ENCODE results near the gene FOXF1. TPM values are rescaled to one million over a fixed set of nuclear protein-coding genes. Genes with fewer than 3 reads are reported as not detected.

FOXF1 gene
- total and polyA plus RNA-seq, 9 donors = 0.22 to 1.5 (median 0.45) TPM

GRCh38 chr16:86464044-86464443 lies 46.3 kb upstream of the FOXF1 start:
- Histone ChIP-seq H3K27ac (no peak overlapping the region), H3K27me3 (no peaks in the 10 kb centered on the region), H3K9me3 (peaks cover 0 to 8% of the 10 kb centered on the region in 2 donors), H3K36me3 (no peaks in the 10 kb centered on the region), H3K4me1 (ENCODE audit: insufficient read depth) (no peaks in the 10 kb centered on the region), H3K4me3 (no peak overlapping the region)
- WGBS, 3 donors = 95 to 98% (median 96%) methylated on average over 2 of the region's 2 CpGs
- DNase-seq = no peak
- TF ChIP-seq POLR2A (IDR thresholded peaks at IDR 0.05) (no peak), EP300 (IDR thresholded peaks at IDR 0.05) (no peak)
- intact Hi-C loops (cut with DNase I) = no loop called here

DNA sequence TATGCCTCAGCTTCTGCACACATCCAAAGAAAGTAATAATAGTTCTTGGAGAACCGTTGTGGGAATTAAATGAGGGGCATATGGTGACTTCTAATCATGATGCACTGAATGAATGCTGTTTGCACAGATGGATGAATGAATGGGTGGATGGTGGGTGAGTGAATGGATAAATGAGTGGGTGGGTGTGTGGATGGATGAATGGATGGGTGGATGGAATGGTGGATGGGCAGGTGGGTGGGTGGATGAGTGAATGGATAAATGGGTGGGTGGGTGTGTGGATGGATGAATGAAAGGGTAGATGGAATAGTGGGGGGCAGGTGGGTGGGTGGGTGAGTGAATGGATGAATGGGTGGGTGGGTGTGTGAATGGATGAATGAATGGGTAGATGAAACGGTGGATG lies 44.9 kb upstream of the FOXF1 start:
- TF ChIP-seq EP300 (IDR thresholded peaks at IDR 0.05) (no peak), POLR2A (IDR thresholded peaks at IDR 0.05) (no peak), CTCF (IDR thresholded peaks at IDR 0.05) (no peak)
- peaks cover 0 to 4% of the 10 kb centered on the region in 2 donors for H3K9me3 ChIP-seq
- H3K4me1 ChIP-seq (ENCODE audit: insufficient read depth) = no peaks in the 10 kb centered on the region
- DNase-seq = no peak
- 75 to 87% (median 83%) methylated on average over 2 of the region's 2 CpGs for whole genome bisulfite sequencing, 3 donors
- H3K27ac ChIP-seq = no peak overlapping the region
- intact Hi-C loops (cut with DNase I) = no loop called here
- no peaks in the 10 kb centered on the region for H3K36me3 ChIP-seq
- H3K4me3 ChIP-seq = no peak overlapping the region
- H3K27me3 ChIP-seq = no peaks in the 10 kb centered on the region

DNA sequence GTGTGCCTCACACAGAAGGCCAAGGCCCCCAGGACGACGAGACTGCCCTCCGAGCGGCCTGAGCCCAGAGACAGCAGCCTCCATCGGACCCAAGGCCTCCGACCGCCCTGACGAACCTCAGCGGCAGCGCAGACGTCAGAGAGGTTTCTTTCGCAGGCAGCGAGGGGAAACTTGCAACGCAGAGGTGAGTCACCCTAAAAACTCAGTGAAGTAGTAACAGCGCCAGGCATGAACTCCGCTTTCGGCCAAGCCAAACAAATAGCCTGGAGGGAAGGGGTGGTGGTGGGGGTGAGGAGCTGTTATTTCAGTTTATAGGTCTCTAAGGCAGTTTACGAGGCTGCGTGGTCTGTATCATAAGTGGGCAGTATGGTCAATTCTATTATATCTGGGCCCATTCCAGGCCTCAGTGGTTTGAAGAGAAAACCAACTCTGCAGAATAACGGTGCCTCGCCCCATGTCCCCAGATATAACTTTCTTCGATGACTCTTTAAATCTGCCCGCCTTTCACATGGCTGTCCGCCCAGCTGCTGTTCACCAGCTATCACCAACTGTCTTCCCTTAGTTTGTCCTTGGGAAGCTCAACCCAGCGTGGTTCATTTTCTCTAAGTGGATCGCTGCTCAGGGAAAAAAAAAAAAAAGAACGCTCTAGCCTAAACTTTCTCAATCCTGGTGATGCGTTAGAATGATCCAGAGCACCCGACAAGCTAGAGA lies 43.5 kb upstream of the FOXF1 start:
- H3K9me3 ChIP-seq = no peaks in the 10 kb centered on the region
- H3K36me3 ChIP-seq = no peaks in the 10 kb centered on the region
- no peak overlapping the region for H3K4me3 ChIP-seq
- intact Hi-C loops (cut with DNase I) = no loop called here
- H3K27ac ChIP-seq = no peak overlapping the region
- DNase-seq = no peak
- H3K27me3 ChIP-seq = no peaks in the 10 kb centered on the region
- WGBS, 3 donors = 67 to 78% (median 69%) methylated on average over 29 of the region's 29 CpGs
- TF ChIP-seq POLR2A (IDR thresholded peaks at IDR 0.05) = no peak
- H3K4me1 ChIP-seq (ENCODE audit: insufficient read depth) = no peaks in the 10 kb centered on the region

DNA sequence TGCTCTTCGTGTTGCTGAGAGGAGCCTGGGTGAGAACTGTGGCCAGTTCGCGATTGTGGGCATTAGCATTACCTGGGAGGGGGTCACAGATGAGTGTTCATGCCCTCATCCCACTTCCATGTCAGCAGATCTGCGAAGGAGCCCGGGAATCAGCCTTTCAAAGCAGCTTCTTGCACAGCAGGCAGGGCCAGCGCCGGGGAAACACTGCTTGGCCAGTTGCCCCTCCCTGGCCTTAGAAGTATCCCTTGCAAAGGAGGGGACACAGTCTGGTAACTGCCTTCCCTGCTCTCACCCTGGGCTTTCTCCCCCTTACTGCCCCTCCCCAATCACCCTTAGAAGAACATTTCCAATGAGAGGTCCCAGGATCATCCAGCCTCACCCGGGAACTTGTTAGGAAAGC lies 42.8 kb upstream of the FOXF1 start:
- Histone ChIP-seq H3K4me1 (ENCODE audit: insufficient read depth) (no peaks in the 10 kb centered on the region), H3K4me3 (no peak overlapping the region), H3K27me3 (no peaks in the 10 kb centered on the region), H3K27ac (no peak overlapping the region), H3K9me3 (no peaks in the 10 kb centered on the region), H3K36me3 (no peaks in the 10 kb centered on the region)
- intact Hi-C loops (cut with DNase I) = no loop called here
- TF ChIP-seq CTCF (IDR thresholded peaks at IDR 0.05) = no peak
- no peak for TF ChIP-seq EP300 (IDR thresholded peaks at IDR 0.05)
- TF ChIP-seq POLR2A (IDR thresholded peaks at IDR 0.05) = no peak
- no peak for DNase-seq
- WGBS, 3 donors = 75 to 88% (median 85%) methylated on average over 8 of the region's 8 CpGs

DNA sequence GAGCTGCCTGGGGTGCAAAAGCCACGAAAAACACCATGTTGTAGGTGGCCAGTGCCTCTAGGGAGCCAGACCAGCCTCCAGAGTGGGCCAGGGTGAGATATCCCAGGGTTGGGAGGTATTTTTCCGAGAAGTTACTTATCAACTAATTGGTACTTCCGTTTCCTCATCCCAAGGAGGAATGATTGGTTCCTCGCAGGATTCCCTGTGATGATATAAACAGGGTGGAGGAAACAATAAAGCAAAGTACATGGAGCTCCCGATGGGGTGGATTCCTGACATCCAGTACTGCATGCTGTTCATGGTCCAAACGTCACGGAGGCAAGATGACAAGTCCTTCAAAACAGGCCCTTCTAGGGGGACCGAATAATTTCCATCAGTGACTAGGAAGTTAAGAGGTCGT lies 39.4 kb upstream of the FOXF1 start:
- no peaks in the 10 kb centered on the region for H3K9me3 ChIP-seq
- H3K4me1 ChIP-seq (ENCODE audit: insufficient read depth) = no peaks in the 10 kb centered on the region
- H3K27me3 ChIP-seq = no peaks in the 10 kb centered on the region
- DNase-seq = no peak
- H3K36me3 ChIP-seq = no peaks in the 10 kb centered on the region
- TF ChIP-seq CTCF (IDR thresholded peaks at IDR 0.05) (no peak), EP300 (IDR thresholded peaks at IDR 0.05) (no peak), POLR2A (IDR thresholded peaks at IDR 0.05) (no peak)
- intact Hi-C loops (cut with DNase I) = no loop called here
- no peak overlapping the region for H3K4me3 ChIP-seq
- WGBS, 3 donors = 64 to 77% (median 65%) methylated on average over 9 of the region's 9 CpGs
- H3K27ac ChIP-seq = no peak overlapping the region
